CD14-positive monocyte (primary cell): Measurements from ENCODE around the gene TINAG. TPM values are rescaled to one million over a fixed set of nuclear protein-coding genes. Genes with fewer than 3 reads are reported as not detected.

Experiments
- DNase-seq, 3 donors: peaks; one replicate each; pipeline ENCODE4 v3.0.0-alpha.2; 2011 to 2022
- H2AFZ ChIP-seq: 2 replicates; pipeline ENCODE4 v1.6.0; 2012; ENCODE audit warnings: mild to moderate bottlenecking, low read depth, low read length, inconsistent platforms; ENCODE audit not compliant: insufficient read depth, poor library complexity, severe bottlenecking
- H3K27ac ChIP-seq, 2 donors: 1 replicate in 1 of 2; 2 replicates in 1 of 2; pipeline ENCODE4 v1.5.1; 2012 to 2013; ENCODE audit warnings: low read length in 2 of 2, control low read depth in 1 of 2, inconsistent platforms in 1 of 2, low read depth in 1 of 2, mild to moderate bottlenecking in 1 of 2
- H3K27me3 ChIP-seq, 2 donors: one replicate each; pipeline versions ENCODE4 v1.6.0 to v1.6.1; 2011 to 2013; ENCODE audit warnings: low read length in 2 of 2; ENCODE audit not compliant: control insufficient read depth in 2 of 2, insufficient read depth in 2 of 2
- H3K36me3 ChIP-seq, 2 donors: replicated peaks in 1 of 2; 1 replicate in 1 of 2; 2 replicates in 1 of 2; pipeline versions ENCODE4 v1.5.1 to v1.6.1; 2012 to 2013; ENCODE audit warnings: low read length in 2 of 2, control low read depth in 1 of 2, inconsistent platforms in 1 of 2, mild to moderate bottlenecking in 1 of 2; ENCODE audit not compliant: insufficient read depth in 2 of 2, control insufficient read depth in 1 of 2
- H3K4me1 ChIP-seq, 2 donors: 1 replicate in 1 of 2; 2 replicates in 1 of 2; pipeline versions ENCODE4 v1.5.1 to v1.6.1; 2012 to 2013; ENCODE audit warnings: low read length in 2 of 2, control low read depth in 1 of 2, inconsistent platforms in 1 of 2, mild to moderate bottlenecking in 1 of 2, moderate library complexity in 1 of 2; ENCODE audit not compliant: insufficient read depth in 2 of 2, control insufficient read depth in 1 of 2
- H3K4me2 ChIP-seq: replicated peaks from 2 replicates; pipeline ENCODE3; 2012; ENCODE audit warnings: low read length, moderate library complexity, mild to moderate bottlenecking; ENCODE audit not compliant: poor library complexity, severe bottlenecking; ENCODE audit errors: extremely low read depth
- H3K4me3 ChIP-seq, 3 experiments: fragments of 200-600 bp in 1 of 3; sonication (generic) in 1 of 3; replicated peaks in 1 of 3; 1 replicate in 2 of 3; 2 replicates in 1 of 3; pipeline ENCODE4 v1.5.1; 2011 to 2013; ENCODE audit warnings: low read length in 3 of 3, mild to moderate bottlenecking in 3 of 3, control low read depth in 2 of 3, low read depth in 2 of 3, inconsistent platforms in 1 of 3, moderate library complexity in 1 of 3
- H3K79me2 ChIP-seq: 2 replicates; pipeline ENCODE4 v1.6.0; 2012; ENCODE audit warnings: mild to moderate bottlenecking, control low read depth, inconsistent platforms, low read length, moderate library complexity; ENCODE audit not compliant: insufficient read depth
- H3K9ac ChIP-seq: 2 replicates; pipeline ENCODE4 v1.6.0; 2017; ENCODE audit warnings: low read length, mild to moderate bottlenecking; ENCODE audit not compliant: insufficient read depth, poor library complexity, severe bottlenecking
- H3K9me3 ChIP-seq, 2 donors: replicated peaks in 1 of 2; 1 replicate in 1 of 2; 2 replicates in 1 of 2; pipeline versions ENCODE4 v1.5.1 to v1.6.1; 2012 to 2013; ENCODE audit warnings: low read length in 2 of 2, control low read depth in 1 of 2; ENCODE audit not compliant: control insufficient read depth in 1 of 2, insufficient read depth in 1 of 2
- H4K20me1 ChIP-seq: 2 replicates; pipeline ENCODE4 v1.6.0; 2012; ENCODE audit warnings: mild to moderate bottlenecking, low read length, control low read depth, moderate library complexity; ENCODE audit not compliant: insufficient read depth
- H3K27ac Mint-ChIP-seq, 7 donors: one replicate each; pipeline ENCODE4 v1.8.0; 2020; ENCODE audit warnings: mild to moderate bottlenecking in 7 of 7, mixed read lengths in 7 of 7, moderate library complexity in 6 of 7, inconsistent platforms in 2 of 7
- H3K27me3 Mint-ChIP-seq, 3 donors: one replicate each; pipeline ENCODE4 v1.8.0; 2021 to 2022; ENCODE audit warnings: low read depth in 3 of 3, mild to moderate bottlenecking in 3 of 3, mixed read lengths in 3 of 3, moderate library complexity in 3 of 3, inconsistent platforms in 1 of 3
- H3K36me3 Mint-ChIP-seq, 2 donors: one replicate each; pipeline ENCODE4 v1.8.0; 2020; ENCODE audit warnings: mixed read lengths in 2 of 2, inconsistent platforms in 1 of 2, mild to moderate bottlenecking in 1 of 2
- H3K4me1 Mint-ChIP-seq: one replicate; pipeline ENCODE4 v1.8.0; 2020; ENCODE audit warnings: mild to moderate bottlenecking, mixed read lengths
- H3K4me3 Mint-ChIP-seq, 2 donors: one replicate each; pipeline ENCODE4 v1.8.0; 2020; ENCODE audit warnings: mild to moderate bottlenecking in 2 of 2, mixed read lengths in 2 of 2, moderate library complexity in 1 of 2
- H3K9me3 Mint-ChIP-seq, 7 donors: one replicate each; pipeline ENCODE4 v1.8.0; 2020 to 2022; ENCODE audit warnings: mixed read lengths in 7 of 7, mild to moderate bottlenecking in 6 of 7, moderate library complexity in 6 of 7, inconsistent platforms in 2 of 7
- CTCF ChIP-seq: fragments of 200-600 bp; IDR thresholded peaks from one replicate; pipeline ENCODE4 v1.8.0; 2022; ENCODE audit warnings: antibody characterized with exemption, mild to moderate bottlenecking
- WGBS: methylation state at CpG from one replicate; pipeline ENCODE4 v1.1.5; 2013; ENCODE audit warnings: missing lambda C conversion rate; ENCODE audit not compliant: insufficient coverage; 5-methylcytosine and 5-hydroxymethylcytosine counted together
- intact Hi-C, 2 donors: fragments of 100-400 bp; cut with micrococcal nuclease; formaldehyde crosslinking; loops; one replicate each; pipeline versions ENCODE4 v1.15.0 to v1.15.1; 2023
- polyA plus RNA-seq, 3 donors: library from polyadenylated mRNA; depleted of rRNA in 1 of 3; unstranded in 2 of 3; stranded (reverse) in 1 of 3; fragments of 300-500 nt in 2 of 3; fragments of >200 nt in 1 of 3; fragmentation: Illumina TruSeq in 2 of 3; gene quantifications; 1 replicate in 2 of 3; 2 replicates in 1 of 3; pipeline ENCODE4 v1.2.3, GENCODE V29; 2012 to 2021

TINAG gene
- polyA plus RNA-seq, 3 donors: not detected

- Mint-ChIP-seq H3K27ac (no peak overlapping the region), H3K27me3 (peaks cover 0 to 1% (median 0%) of the 10 kb centered on the region in 3 donors), H3K4me3 (no peak overlapping the region), H3K9me3 (peaks cover 0 to 13% (median 4%) of the 10 kb centered on the region in 7 donors), H3K36me3 (no peaks in the 10 kb centered on the region), H3K4me1 (no peaks in the 10 kb centered on the region)
- no CpG with 5 or more reads among the region's 2 CpGs for WGBS
- Histone ChIP-seq H3K4me1 (no peaks in the 10 kb centered on the region), H4K20me1 (no peaks in the 10 kb centered on the region), H2AFZ (no peak overlapping the region), H3K4me2 (no peak overlapping the region), H3K27ac (no peak overlapping the region), H3K36me3 (no peaks in the 10 kb centered on the region), H3K9ac (no peak overlapping the region), H3K27me3 (no peaks in the 10 kb centered on the region), H3K9me3 (peaks cover 0 to 15% of the 10 kb centered on the region in 2 donors), H3K4me3 (no peak overlapping the region), H3K79me2 (no peaks in the 10 kb centered on the region)
- intact Hi-C loops: no loop called here
- no peak for TF ChIP-seq CTCF
- DNase-seq: no peak
These were observed 16.5 kb upstream of the TINAG start for GRCh38 chr6:54291738-54292137.

GRCh38 chr6:54294965-54295532 lies 13.2 kb upstream of the TINAG start:
- Histone ChIP-seq H2AFZ (no peak overlapping the region), H3K79me2 (no peaks in the 10 kb centered on the region), H3K27ac (no peak overlapping the region), H3K27me3 (no peaks in the 10 kb centered on the region), H3K4me1 (no peaks in the 10 kb centered on the region), H3K9ac (no peak overlapping the region), H3K4me2 (no peak overlapping the region), H3K36me3 (no peaks in the 10 kb centered on the region), H4K20me1 (no peaks in the 10 kb centered on the region), H3K9me3 (peaks cover 0 to 15% of the 10 kb centered on the region in 2 donors), H3K4me3 (no peak overlapping the region)
- no peak for DNase-seq
- Mint-ChIP-seq H3K9me3 (peaks cover 0 to 13% (median 4%) of the 10 kb centered on the region in 7 donors), H3K36me3 (no peaks in the 10 kb centered on the region), H3K27me3 (peaks cover 0 to 1% (median 0%) of the 10 kb centered on the region in 3 donors), H3K4me3 (no peak overlapping the region), H3K27ac (peak overlapping the region in 1 of 7 donors; percentile 3), H3K4me1 (no peaks in the 10 kb centered on the region)
- 90% methylated on average over 8 of the region's 8 CpGs for WGBS
- intact Hi-C loops: no loop called here
- no peak for TF ChIP-seq CTCF
